ENCODE measurements around the gene LYL1. TPM values are rescaled to one million over a fixed set of nuclear protein-coding genes. Genes with fewer than 3 reads are reported as not detected.
A peak's percentile ranks its signal among the peaks of the same experiment; 100 is the strongest.

Gene LYL1
- total and polyA plus RNA-seq, 2 of the 13 experiments (the other 11 are each of a cell fraction or from before 2014, with no cell fraction given): 0.75 to 0.92 TPM

- TF ChIP-seq ZNF501 (CRISPR knock-in tag; IDR thresholded peaks at IDR 0.05) (no peak; the same call in 1 of the 2 replicates), EEA1 (CRISPR knock-in tag; IDR thresholded peaks at IDR 0.05; ENCODE audit: borderline replicate concordance) (peak; percentile 59; the same call in 1 of the 2 replicates), MTA1 (CRISPR knock-in tag; IDR thresholded peaks at IDR 0.05; ENCODE audit: borderline replicate concordance) (0 out of 2 replicates have a peak, but pooled peaks have one; percentile 1), ZNF776 (CRISPR knock-in tag; IDR thresholded peaks at IDR 0.05) (no peak), BRD4 (CRISPR knock-in tag; IDR thresholded peaks at IDR 0.05) (peak; percentile 78; the same call in 1 of the 2 replicates), ZNF777 (CRISPR knock-in tag; IDR thresholded peaks at IDR 0.05) (peak; percentile 94), AGO2 (optimal IDR thresholded peaks at IDR 0.05; ENCODE audit: low read depth, low read length) (peak; percentile 31), SP2 (CRISPR knock-in tag; IDR thresholded peaks at IDR 0.05) (no peak), MLLT10 (CRISPR knock-in tag; IDR thresholded peaks at IDR 0.05) (no peak), KMT2B (CRISPR knock-in tag; IDR thresholded peaks at IDR 0.05) (no peak), ZBTB8A (CRISPR knock-in tag; IDR thresholded peaks at IDR 0.05; ENCODE audit: borderline replicate concordance, low read depth) (no peak), IRF9 (CRISPR knock-in tag; IDR thresholded peaks at IDR 0.05; ENCODE audit: borderline replicate concordance) (no peak), ZBTB20 (CRISPR knock-in tag; IDR thresholded peaks at IDR 0.05; ENCODE audit: borderline replicate concordance, low read depth) (no peak), MIXL1 (CRISPR knock-in tag; IDR thresholded peaks at IDR 0.05) (no peak), ZNF296 (CRISPR knock-in tag; conservative IDR thresholded peaks at IDR 0.05) (peak; percentile 65; the same call in 1 of the 2 replicates), ZSCAN25 (CRISPR knock-in tag; IDR thresholded peaks at IDR 0.05) (peak; percentile 12; the same call in 1 of the 2 replicates), RBFOX2 (IDR thresholded peaks at IDR 0.05; ENCODE audit: low read depth, low read length) (peak; percentile 69), KLF11 (CRISPR knock-in tag; IDR thresholded peaks at IDR 0.05) (no peak), MAFF (IDR thresholded peaks at IDR 0.05; ENCODE audit: low read depth, low read length) (no peak), NR2F1 (CRISPR knock-in tag; IDR thresholded peaks at IDR 0.05) (peak in 1 of 2 experiments; percentile 67; a peak in 2 of 4 replicates)
- TF ChIP-seq, protein P1, sequence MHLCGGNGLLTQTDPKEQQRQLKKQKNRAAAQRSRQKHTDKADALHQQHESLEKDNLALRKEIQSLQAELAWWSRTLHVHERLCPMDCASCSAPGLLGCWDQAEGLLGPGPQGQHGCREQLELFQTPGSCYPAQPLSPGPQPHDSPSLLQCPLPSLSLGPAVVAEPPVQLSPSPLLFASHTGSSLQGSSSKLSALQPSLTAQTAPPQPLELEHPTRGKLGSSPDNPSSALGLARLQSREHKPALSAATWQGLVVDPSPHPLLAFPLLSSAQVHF (CRISPR knock-in tag; IDR thresholded peaks at IDR 0.05): no peak
- TF ChIP-seq, protein P2, sequence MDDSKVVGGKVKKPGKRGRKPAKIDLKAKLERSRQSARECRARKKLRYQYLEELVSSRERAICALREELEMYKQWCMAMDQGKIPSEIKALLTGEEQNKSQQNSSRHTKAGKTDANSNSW (CRISPR knock-in tag; IDR thresholded peaks at IDR 0.05; ENCODE audit: borderline replicate concordance): no peak
- TF ChIP-seq, protein P3, sequence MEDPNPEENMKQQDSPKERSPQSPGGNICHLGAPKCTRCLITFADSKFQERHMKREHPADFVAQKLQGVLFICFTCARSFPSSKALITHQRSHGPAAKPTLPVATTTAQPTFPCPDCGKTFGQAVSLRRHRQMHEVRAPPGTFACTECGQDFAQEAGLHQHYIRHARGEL (CRISPR knock-in tag; IDR thresholded peaks at IDR 0.05): no peak
- TF ChIP-seq, protein P4, sequence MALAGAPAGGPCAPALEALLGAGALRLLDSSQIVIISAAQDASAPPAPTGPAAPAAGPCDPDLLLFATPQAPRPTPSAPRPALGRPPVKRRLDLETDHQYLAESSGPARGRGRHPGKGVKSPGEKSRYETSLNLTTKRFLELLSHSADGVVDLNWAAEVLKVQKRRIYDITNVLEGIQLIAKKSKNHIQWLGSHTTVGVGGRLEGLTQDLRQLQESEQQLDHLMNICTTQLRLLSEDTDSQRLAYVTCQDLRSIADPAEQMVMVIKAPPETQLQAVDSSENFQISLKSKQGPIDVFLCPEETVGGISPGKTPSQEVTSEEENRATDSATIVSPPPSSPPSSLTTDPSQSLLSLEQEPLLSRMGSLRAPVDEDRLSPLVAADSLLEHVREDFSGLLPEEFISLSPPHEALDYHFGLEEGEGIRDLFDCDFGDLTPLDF (CRISPR knock-in tag; IDR thresholded peaks at IDR 0.05): 0 out of 2 replicates have a peak, but pooled peaks have one; percentile 5
- TF ChIP-seq, protein P5, sequence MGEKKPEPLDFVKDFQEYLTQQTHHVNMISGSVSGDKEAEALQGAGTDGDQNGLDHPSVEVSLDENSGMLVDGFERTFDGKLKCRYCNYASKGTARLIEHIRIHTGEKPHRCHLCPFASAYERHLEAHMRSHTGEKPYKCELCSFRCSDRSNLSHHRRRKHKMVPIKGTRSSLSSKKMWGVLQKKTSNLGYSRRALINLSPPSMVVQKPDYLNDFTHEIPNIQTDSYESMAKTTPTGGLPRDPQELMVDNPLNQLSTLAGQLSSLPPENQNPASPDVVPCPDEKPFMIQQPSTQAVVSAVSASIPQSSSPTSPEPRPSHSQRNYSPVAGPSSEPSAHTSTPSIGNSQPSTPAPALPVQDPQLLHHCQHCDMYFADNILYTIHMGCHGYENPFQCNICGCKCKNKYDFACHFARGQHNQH (CRISPR knock-in tag; IDR thresholded peaks at IDR 0.05): no peak
- TF ChIP-seq, protein P6, sequence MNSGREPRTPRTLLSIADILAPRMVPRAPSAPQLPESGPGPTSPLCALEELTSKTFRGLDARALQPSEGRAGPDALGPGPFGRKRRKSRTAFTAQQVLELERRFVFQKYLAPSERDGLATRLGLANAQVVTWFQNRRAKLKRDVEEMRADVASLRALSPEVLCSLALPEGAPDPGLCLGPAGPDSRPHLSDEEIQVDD (CRISPR knock-in tag; IDR thresholded peaks at IDR 0.05; ENCODE audit: borderline replicate concordance): no peak; the same call in 1 of the 2 replicates
These were observed 47.0 kb upstream of the LYL1 start (continued) for GRCh38 chr19:13149628-13150186.
